Measurements from ENCODE around the gene LYVE1. TPM values are rescaled to one million over a fixed set of nuclear protein-coding genes. Genes with fewer than 3 reads are reported as not detected.

The LYVE1 gene
- total and polyA plus RNA-seq, 2 of the 13 experiments (the other 11 are each of a cell fraction or from before 2014, with no cell fraction given) = 1.2 to 1.4 TPM

GRCh38 chr11:10540915-10541560, 27.4 kb downstream of the LYVE1 start, which contains the start of gene RNF141 (continued):
- TF ChIP-seq AGO2 (optimal IDR thresholded peaks at IDR 0.05; ENCODE audit: low read depth, low read length) = peak; percentile 52
- no peak for TF ChIP-seq RNF2 (conservative IDR thresholded peaks at IDR 0.05; ENCODE audit: low read depth)
- 0 out of 2 replicates have a peak, but pooled peaks have one; percentile 53 for TF ChIP-seq ZSCAN9 (CRISPR knock-in tag; IDR thresholded peaks at IDR 0.05; ENCODE audit: borderline replicate concordance)
- peak; percentile 54; the same call in 1 of the 2 replicates for TF ChIP-seq ZNF124 (CRISPR knock-in tag; IDR thresholded peaks at IDR 0.05)
- TF ChIP-seq ZFAT (CRISPR knock-in tag; conservative IDR thresholded peaks at IDR 0.05) = no peak
- TF ChIP-seq CENPT (CRISPR knock-in tag; IDR thresholded peaks at IDR 0.05; ENCODE audit: low read depth) = 0 out of 2 replicates have a peak, but pooled peaks have one; percentile 26
- TF ChIP-seq BRCA1 (CRISPR knock-in tag; IDR thresholded peaks at IDR 0.05) = peak; percentile 30; the same call in 1 of the 2 replicates
- TF ChIP-seq SAFB2 (CRISPR knock-in tag; IDR thresholded peaks at IDR 0.05; ENCODE audit: borderline replicate concordance, low read depth) = 0 out of 2 replicates have a peak, but pooled peaks have one; percentile 34
- peak; percentile 95 for TF ChIP-seq CREB1 (IDR thresholded peaks at IDR 0.05)
- peak; percentile 97 for TF ChIP-seq CREB1 (CRISPR knock-in tag; IDR thresholded peaks at IDR 0.05)
- no peak; the same call in 1 of the 2 replicates for TF ChIP-seq HOXA9 (CRISPR knock-in tag; IDR thresholded peaks at IDR 0.05; ENCODE audit: borderline replicate concordance)
- TF ChIP-seq IKZF4 (CRISPR knock-in tag; IDR thresholded peaks at IDR 0.05; ENCODE audit: borderline replicate concordance, low read depth, not compliant biosample characterization) = peak; percentile 69
- peak; percentile 79 for TF ChIP-seq YEATS4 (CRISPR knock-in tag; IDR thresholded peaks at IDR 0.05; ENCODE audit: borderline replicate concordance)
- TF ChIP-seq ZNF546 (CRISPR knock-in tag; conservative IDR thresholded peaks at IDR 0.05) = peak; percentile 56; the same call in 1 of the 2 replicates
- TF ChIP-seq GLI4 (CRISPR knock-in tag; IDR thresholded peaks at IDR 0.05; ENCODE audit: borderline replicate concordance) = no peak
- peak; percentile 81; the same call in 1 of the 2 replicates for TF ChIP-seq HBP1 (CRISPR knock-in tag; IDR thresholded peaks at IDR 0.05; ENCODE audit: low read depth)
- no peak for TF ChIP-seq NR2F6 (IDR thresholded peaks at IDR 0.05)
- peak; percentile 54; the same call in 1 of the 2 replicates for TF ChIP-seq NR2F6 (CRISPR knock-in tag; IDR thresholded peaks at IDR 0.05)
- no peak; the same call in 1 of the 2 replicates for TF ChIP-seq BCL6 (CRISPR knock-in tag; IDR thresholded peaks at IDR 0.05)
- TF ChIP-seq ZSCAN22 (CRISPR knock-in tag; IDR thresholded peaks at IDR 0.05) = no peak
- TF ChIP-seq E2F1 (CRISPR knock-in tag; IDR thresholded peaks at IDR 0.05) = no peak
- TF ChIP-seq ZBTB26 (CRISPR knock-in tag; IDR thresholded peaks at IDR 0.05; ENCODE audit: borderline replicate concordance) = peak; percentile 68
- TF ChIP-seq SAP130 (CRISPR knock-in tag; IDR thresholded peaks at IDR 0.05; ENCODE audit: low read depth) = peak; percentile 97
- TF ChIP-seq ZBTB43 (CRISPR knock-in tag; conservative IDR thresholded peaks at IDR 0.05) = 0 out of 2 replicates have a peak, but pooled peaks have one; percentile 7
- TF ChIP-seq ERF (CRISPR knock-in tag; IDR thresholded peaks at IDR 0.05) = peak; percentile 73; the same call in 1 of the 2 replicates
- 0 out of 2 replicates have a peak, but pooled peaks have one; percentile 58 for TF ChIP-seq KLF9 (CRISPR knock-in tag; IDR thresholded peaks at IDR 0.05; ENCODE audit: low read depth)
- TF ChIP-seq ZNF746 (CRISPR knock-in tag; IDR thresholded peaks at IDR 0.05) = no peak
- TF ChIP-seq ZNF224 (CRISPR knock-in tag; IDR thresholded peaks at IDR 0.05) = no peak

Data from HepG2 (cell line).